Smooth muscle cell (in vitro differentiated cells): ENCODE results near the gene CSF3R. TPM values are rescaled to one million over a fixed set of nuclear protein-coding genes. Genes with fewer than 3 reads are reported as not detected.

ENCODE experiments used
- DNase-seq: peaks from one replicate; lab custom pipeline; 2025; ENCODE audit not compliant: unreplicated experiment; lab: John Stamatoyannopoulos, UW
- H2AFZ ChIP-seq: fragments of 200-600 bp; sonication (generic); 2 replicates; pipeline ENCODE4 v1.6.0; 2016; ENCODE audit warnings: antibody characterized with exemption, low read depth, mild to moderate bottlenecking
- H3F3A ChIP-seq: fragments of 200-600 bp; sonication (generic); 2 replicates; pipeline ENCODE4 v1.6.0; 2017; ENCODE audit warnings: antibody characterized with exemption, low read depth
- H3K27ac ChIP-seq: fragments of 200-600 bp; sonication (generic); 2 replicates; pipeline ENCODE4 v1.5.1; 2016; ENCODE audit warnings: low read depth, mild to moderate bottlenecking
- H3K27me3 ChIP-seq: fragments of 200-600 bp; sonication (generic); 2 replicates; pipeline ENCODE4 v1.6.1; 2016; ENCODE audit warnings: low read depth, mild to moderate bottlenecking
- H3K36me3 ChIP-seq: fragments of 200-600 bp; sonication (generic); 2 replicates; pipeline ENCODE4 v1.5.1; 2016; ENCODE audit warnings: low read depth
- H3K4me1 ChIP-seq: fragments of 200-600 bp; sonication (generic); 2 replicates; pipeline ENCODE4 v1.5.1; 2016; ENCODE audit warnings: low read depth
- H3K4me2 ChIP-seq: fragments of 200-600 bp; sonication (generic); 2 replicates; pipeline ENCODE4 v1.6.0; 2016; ENCODE audit warnings: mild to moderate bottlenecking
- H3K4me3 ChIP-seq: fragments of 200-600 bp; sonication (generic); 2 replicates; pipeline ENCODE4 v1.5.1; 2016; ENCODE audit warnings: mild to moderate bottlenecking
- H3K79me2 ChIP-seq: fragments of 200-600 bp; sonication (generic); 2 replicates; pipeline ENCODE4 v1.6.0; 2016; ENCODE audit warnings: low read depth, mild to moderate bottlenecking
- H3K9ac ChIP-seq: fragments of 200-600 bp; sonication (generic); 2 replicates; pipeline ENCODE4 v1.6.0; 2016; ENCODE audit warnings: low read depth
- H3K9me3 ChIP-seq: fragments of 200-600 bp; sonication (generic); replicated peaks from 2 replicates; pipeline ENCODE4 v1.5.1; 2016; ENCODE audit warnings: low read depth
- H4K20me1 ChIP-seq: fragments of 200-600 bp; sonication (generic); 2 replicates; pipeline ENCODE4 v1.6.0; 2016; ENCODE audit warnings: low read depth
- CTCF ChIP-seq: fragments of 200-600 bp; sonication (generic); IDR thresholded peaks from 2 replicates; pipeline ENCODE4 v1.5.1; 2017; ENCODE audit warnings: borderline replicate concordance, mild to moderate bottlenecking, antibody characterized with exemption; ENCODE audit not compliant: insufficient read depth, poor library complexity, severe bottlenecking
- WGBS: methylation state at CpG from one replicate; pipeline ENCODE4 v1.1.7; 2016; ENCODE audit warnings: low lambda C conversion rate; 5-methylcytosine and 5-hydroxymethylcytosine counted together
- polyA plus RNA-seq: library from polyadenylated mRNA; unstranded; fragments of >200 nt; fragmentation: Nextera tagmentation; extraction: Ambion mirVana; gene quantifications from 2 replicates; pipeline ENCODE4 v1.2.1, GENCODE V29; 2016
- total RNA-seq: library from RNA; depleted of rRNA; stranded (reverse); fragments of >200 nt; gene quantifications from 2 replicates; pipeline ENCODE4 v1.2.3, GENCODE V29; 2014

Gene CSF3R
- total and polyA plus RNA-seq, 2 experiments from 2014 or later: 0.46 to 6.7 TPM

GRCh38 chr1:36463803-36464604 is 18.7 kb downstream of the CSF3R start, which contains the start of gene MRPS15:
Gene MRPS15 (minus strand): TSS chr1:36464384. CDS start chr1:36464275, 109 bp downstream.
- peaks cover 4% of the 10 kb centered on the region for H3F3A ChIP-seq
- DNase-seq: peak; percentile 80
- WGBS: under 1% methylated on average over 64 of the region's 65 CpGs

GRCh38 chr1:36463463-36463802 is 19.3 kb downstream of the CSF3R start:
- DNase-seq: no peak
- H3K9ac ChIP-seq: peak overlapping the region; percentile 94
- 10% methylated on average over 6 of the region's 6 CpGs for WGBS
- H3K79me2 ChIP-seq: peaks cover 14% of the 10 kb centered on the region
- no peak for TF ChIP-seq CTCF
- H3K36me3 ChIP-seq: peaks cover 5% of the 10 kb centered on the region
- no peaks in the 10 kb centered on the region for H3K9me3 ChIP-seq
- peaks cover 14% of the 10 kb centered on the region for H3K4me1 ChIP-seq
- peak overlapping the region; percentile 99 for H3K4me3 ChIP-seq
- peaks cover 4% of the 10 kb centered on the region for H3F3A ChIP-seq
- H3K27ac ChIP-seq: peak overlapping the region; percentile 97
- peak overlapping the region; percentile 89 for H2AFZ ChIP-seq
- no peaks in the 10 kb centered on the region for H3K27me3 ChIP-seq
- no peaks in the 10 kb centered on the region for H4K20me1 ChIP-seq
- peak overlapping the region; percentile 87 for H3K4me2 ChIP-seq

More at GRCh38 chr1:36463803-36464604, 18.7 kb downstream of the CSF3R start, which contains the start of gene MRPS15:
- peak within 1 kb of the TSS; percentile 89 for H2AFZ ChIP-seq
- H3K4me2 ChIP-seq: peak within 1 kb of the TSS; percentile 87
- H3K4me3 ChIP-seq: peak within 1 kb of the TSS; percentile 99
- H3K4me1 ChIP-seq: peaks cover 14% of the 10 kb centered on the region
- H3K27me3 ChIP-seq: no peaks in the 10 kb centered on the region
- peaks cover 14% of the 10 kb centered on the region for H3K79me2 ChIP-seq
- no peak for TF ChIP-seq CTCF
- peak within 1 kb of the TSS; percentile 97 for H3K27ac ChIP-seq
- H3K9ac ChIP-seq: peak within 1 kb of the TSS; percentile 94
- H4K20me1 ChIP-seq: no peaks in the 10 kb centered on the region
- peaks cover 5% of the 10 kb centered on the region for H3K36me3 ChIP-seq
- no peaks in the 10 kb centered on the region for H3K9me3 ChIP-seq

GRCh38 chr1:36458910-36459309 is 23.8 kb downstream of the CSF3R start:
- Histone ChIP-seq H3K4me2 (no peak overlapping the region), H3K36me3 (peaks cover 9% of the 10 kb centered on the region), H3K4me3 (no peak overlapping the region), H3K9ac (no peak overlapping the region), H3K27me3 (no peaks in the 10 kb centered on the region), H3K27ac (no peak overlapping the region), H3K9me3 (no peaks in the 10 kb centered on the region), H2AFZ (no peak overlapping the region), H3F3A (no peaks in the 10 kb centered on the region), H4K20me1 (no peaks in the 10 kb centered on the region), H3K79me2 (peaks cover 13% of the 10 kb centered on the region), H3K4me1 (peaks cover 4% of the 10 kb centered on the region)
- WGBS: 90% methylated on average over 3 of the region's 3 CpGs
- TF ChIP-seq CTCF: no peak
- no peak for DNase-seq
